HS-5 (cell line): ENCODE results near the gene SPRYD3.

Source experiments
- DNase-seq: peaks from one replicate; pipeline ENCODE4 v3.0.0-alpha.2; 2012; ENCODE audit warnings: low read depth

Gene SPRYD3

GRCh38 chr12:53062011-53062961, 16.9 kb downstream of the SPRYD3 start:
- DNase-seq, result no peak

DNA sequence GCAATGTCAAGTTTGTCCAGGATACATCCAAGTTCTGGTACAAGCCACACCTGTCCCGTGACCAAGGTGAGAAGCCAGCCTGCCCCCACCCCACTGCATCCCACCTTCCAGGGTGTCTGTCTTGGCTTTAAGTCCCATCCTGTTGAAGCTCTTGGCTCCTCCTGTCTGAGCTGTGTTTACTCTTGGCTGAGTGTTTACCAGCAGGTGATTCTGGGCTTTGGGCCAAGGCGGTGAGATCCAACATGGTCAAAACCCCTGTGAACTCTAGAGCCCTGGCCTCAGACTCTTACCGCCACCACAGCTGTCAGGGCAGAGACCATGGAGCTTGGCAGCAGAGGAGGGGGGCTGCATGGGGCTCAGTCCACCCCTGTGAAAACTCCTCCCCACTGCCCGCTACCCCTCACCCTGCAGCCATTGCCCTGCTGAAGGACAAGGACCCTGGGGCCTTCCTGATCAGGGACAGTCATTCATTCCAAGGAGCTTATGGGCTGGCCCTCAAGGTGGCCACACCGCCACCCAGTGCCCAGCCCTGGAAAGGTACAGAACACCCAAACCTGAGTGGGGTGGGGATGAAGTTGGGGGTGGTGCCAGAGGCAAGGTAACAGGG, 17.7 kb downstream of the SPRYD3 start:
- DNase-seq, result no peak

DNA sequence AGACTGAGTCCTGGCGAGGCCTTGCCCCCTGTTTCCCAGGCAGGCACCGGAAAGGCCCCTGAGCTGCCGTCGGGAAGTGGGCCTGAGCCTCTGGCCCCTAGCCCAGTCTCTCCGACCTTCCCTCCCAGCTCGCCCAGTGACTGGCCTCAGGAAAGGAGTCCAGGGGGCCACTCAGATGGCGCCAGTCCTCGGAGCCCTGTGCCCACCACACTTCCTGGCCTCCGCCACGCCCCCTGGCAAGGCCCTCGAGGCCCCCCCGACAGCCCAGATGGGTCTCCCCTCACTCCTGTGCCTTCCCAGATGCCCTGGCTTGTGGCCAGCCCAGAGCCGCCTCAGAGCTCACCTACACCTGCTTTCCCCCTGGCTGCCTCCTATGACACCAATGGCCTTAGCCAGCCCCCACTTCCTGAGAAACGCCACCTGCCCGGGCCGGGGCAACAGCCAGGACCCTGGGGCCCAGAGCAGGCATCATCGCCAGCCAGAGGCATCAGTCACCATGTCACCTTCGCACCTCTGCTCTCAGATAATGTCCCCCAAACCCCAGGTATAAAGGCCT, 18.4 kb downstream of the SPRYD3 start:
- no peak for DNase-seq

GRCh38 chr12:53060064-53060720, 19.0 kb downstream of the SPRYD3 start:
- DNase-seq, result no peak

DNA sequence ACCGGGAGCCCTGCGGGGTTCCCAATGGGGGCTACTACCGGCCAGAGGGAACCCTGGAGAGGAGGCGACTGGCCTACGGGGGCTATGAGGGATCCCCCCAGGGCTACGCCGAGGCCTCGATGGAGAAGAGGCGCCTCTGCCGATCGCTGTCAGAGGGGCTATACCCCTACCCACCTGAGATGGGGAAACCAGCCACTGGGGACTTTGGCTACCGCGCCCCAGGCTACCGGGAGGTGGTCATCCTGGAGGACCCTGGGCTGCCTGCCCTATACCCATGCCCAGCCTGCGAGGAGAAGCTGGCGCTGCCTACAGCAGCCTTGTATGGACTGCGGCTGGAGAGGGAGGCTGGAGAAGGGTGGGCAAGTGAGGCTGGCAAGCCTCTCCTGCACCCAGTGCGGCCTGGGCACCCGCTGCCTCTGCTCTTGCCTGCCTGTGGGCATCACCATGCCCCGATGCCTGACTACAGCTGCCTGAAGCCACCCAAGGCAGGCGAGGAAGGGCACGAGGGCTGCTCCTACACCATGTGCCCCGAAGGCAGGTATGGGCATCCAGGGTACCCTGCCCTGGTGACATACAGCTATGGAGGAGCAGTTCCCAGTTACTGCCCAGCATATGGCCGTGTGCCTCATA, 19.6 kb downstream of the SPRYD3 start:
- DNase-seq, result no peak

GRCh38 chr12:53058674-53059433, 20.3 kb downstream of the SPRYD3 start:
- no peak for DNase-seq

DNA sequence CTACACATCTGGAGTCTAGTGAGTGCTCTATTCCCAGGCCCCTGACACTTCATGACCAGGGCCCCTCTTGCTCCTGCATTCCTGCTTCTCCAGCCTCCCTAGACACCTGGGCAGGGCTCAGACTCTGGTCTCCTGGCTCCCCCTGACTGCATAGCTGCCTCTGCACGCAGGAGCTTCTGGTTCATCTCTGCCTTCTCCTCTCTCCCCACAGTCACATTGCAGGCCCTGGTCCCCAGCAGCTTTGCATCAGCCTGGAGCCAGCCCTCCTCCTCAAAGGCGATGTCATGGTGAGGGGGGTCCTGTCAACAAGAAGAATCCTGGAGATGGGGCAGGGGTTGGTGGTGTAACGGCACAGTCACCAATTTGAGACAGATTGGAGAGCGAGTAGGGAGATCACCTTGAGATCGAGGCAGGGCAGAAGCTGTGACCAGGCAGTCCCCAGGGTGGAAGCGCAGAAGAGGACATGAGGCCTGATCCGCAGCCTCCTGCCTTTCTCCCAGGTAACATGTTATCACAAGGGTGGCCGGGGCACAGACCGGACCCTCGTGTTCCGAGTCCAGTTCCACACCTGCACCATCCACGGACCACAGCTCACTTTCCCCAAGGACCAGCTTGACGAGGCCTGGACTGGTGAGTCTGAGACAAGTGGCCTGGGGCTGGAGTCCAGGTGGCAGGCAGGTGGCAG, 21.2 kb downstream of the SPRYD3 start:
- DNase-seq, result no peak

DNA sequence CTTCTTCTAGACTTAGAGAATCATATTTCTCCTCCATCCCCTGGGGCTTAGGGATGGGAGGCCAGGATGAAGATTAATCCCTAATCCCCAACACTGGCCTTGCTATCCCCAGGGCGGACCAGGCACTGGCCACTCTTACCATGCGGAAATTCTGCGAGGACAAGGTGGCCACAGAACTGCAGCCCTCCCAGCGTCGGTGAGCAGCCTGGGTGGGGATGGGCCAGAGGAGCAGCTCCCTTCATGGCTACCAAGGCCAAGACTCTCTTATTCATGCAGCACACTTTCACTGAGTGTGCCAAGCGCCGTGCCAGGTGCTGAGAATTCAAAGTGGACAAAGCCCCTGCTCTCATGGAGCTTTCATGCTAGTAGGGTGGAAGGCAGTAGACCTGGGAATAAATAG, 22.3 kb downstream of the SPRYD3 start:
- no peak for DNase-seq

GRCh38 chr12:53056296-53056695, 22.9 kb downstream of the SPRYD3 start:
- no peak for DNase-seq

- no peak for DNase-seq
These were observed 23.5 kb downstream of the SPRYD3 start for GRCh38 chr12:53055471-53056266.

DNA sequence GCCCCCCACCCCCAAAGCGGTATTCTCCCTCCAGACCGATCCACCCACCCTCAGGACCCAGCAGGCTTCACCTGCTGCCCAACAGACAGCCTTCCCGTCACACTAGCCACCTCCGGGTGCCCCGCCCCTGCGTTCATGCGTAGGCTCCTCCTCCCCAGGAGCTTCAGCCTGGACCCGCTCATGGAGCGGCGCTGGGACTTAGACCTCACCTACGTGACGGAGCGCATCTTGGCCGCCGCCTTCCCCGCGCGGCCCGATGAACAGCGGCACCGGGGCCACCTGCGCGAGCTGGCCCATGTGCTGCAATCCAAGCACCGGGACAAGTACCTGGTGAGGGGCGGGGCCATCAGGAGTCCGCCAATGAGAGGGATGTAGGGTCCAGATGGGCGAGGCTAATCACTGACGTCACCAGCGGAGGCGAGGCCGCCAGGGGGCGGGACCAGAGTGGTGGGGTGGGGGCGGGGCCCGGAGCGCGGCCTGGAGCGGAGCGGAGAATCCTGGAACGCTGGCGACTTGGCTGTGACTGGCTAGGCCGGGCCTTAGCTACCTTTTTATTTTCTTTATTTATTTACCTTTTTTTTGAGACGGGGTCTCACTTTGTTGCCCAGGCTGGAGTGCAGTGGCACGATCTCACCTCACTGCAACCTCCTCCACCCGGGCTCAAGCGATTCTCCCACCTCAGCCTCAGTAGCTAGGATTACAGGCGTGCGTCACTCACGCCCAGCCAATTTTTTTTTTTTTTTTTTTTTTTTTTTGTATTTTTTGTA, 24.9 kb downstream of the SPRYD3 start:
- no peak for DNase-seq

- no peak for DNase-seq
These were observed 25.7 kb downstream of the SPRYD3 start for GRCh38 chr12:53053218-53054111.

- no peak for DNase-seq
These were observed 26.6 kb downstream of the SPRYD3 start for GRCh38 chr12:53052419-53053217.

GRCh38 chr12:53051881-53052412, 27.2 kb downstream of the SPRYD3 start:
- no peak for DNase-seq

- no peak for DNase-seq
These were observed 27.9 kb downstream of the SPRYD3 start for GRCh38 chr12:53051058-53051880.

DNA sequence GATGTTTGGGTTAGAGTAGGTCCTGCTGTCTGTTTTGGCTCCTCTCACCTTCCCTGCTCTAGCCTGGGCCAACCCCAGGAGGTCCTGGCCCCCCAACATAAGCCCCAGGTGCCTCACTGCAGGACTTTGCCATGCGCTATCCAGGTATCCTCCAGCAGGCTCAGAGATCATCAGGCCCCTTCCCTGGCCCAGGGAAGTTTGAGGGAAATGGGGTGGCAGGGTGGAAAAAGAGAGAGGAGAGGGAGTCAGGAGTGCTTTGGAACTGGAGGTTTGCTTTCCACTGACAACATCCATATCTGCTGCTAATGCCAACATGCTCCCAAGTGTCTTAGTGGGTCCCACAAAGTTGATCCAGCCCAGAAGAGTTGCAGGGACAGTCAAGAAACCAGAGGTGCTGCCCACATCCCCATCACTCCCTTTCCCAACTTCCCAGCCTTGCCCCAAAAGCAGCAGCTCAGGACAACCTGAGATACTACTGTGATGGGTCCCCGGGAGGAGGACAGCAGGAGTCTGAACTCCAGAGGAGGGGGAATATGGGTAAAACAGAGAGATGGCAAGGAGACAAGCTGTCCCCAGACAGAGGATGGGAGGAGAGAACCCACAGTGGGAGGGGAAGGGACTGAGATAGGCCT, 28.6 kb downstream of the SPRYD3 start:
- DNase-seq, result no peak
